NCI-H146 (cell line): Measurements from ENCODE around the gene SETD3.
"Not testable (repeated sequence)": the region's sequence is repeated elsewhere in the genome, so short reads cannot be mapped to it uniquely, and the experiment has no call there.

Experiments used
- DNase-seq: peaks from one replicate; lab custom pipeline; 2025; lab: John Stamatoyannopoulos, UW

Gene SETD3

DNA sequence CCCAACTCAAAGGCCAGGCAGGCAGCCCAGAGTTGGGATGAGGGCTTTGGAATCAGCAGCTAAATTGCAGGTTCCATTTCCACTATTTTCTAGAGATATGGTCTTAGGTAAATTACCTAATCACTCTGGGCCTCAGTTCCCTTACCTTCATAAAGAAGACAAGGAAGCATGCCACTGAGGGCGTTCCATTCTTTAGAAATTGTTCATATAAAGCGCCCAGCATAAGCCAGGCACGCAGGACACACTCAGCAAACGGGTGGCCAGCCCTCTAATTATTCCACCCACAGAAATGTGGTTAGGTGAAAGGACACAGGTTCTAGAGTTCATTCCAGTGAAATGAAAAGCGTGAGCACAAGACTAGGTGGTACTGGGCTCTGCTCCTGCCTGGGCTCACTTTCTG is 120.8 kb downstream of the SETD3 start:
- no peak for DNase-seq

GRCh38 chr14:99357916-99358390 is 122.7 kb downstream of the SETD3 start:
- no peak for DNase-seq

GRCh38 chr14:99357151-99357915 is 123.3 kb downstream of the SETD3 start:
- DNase-seq = no peak

DNA sequence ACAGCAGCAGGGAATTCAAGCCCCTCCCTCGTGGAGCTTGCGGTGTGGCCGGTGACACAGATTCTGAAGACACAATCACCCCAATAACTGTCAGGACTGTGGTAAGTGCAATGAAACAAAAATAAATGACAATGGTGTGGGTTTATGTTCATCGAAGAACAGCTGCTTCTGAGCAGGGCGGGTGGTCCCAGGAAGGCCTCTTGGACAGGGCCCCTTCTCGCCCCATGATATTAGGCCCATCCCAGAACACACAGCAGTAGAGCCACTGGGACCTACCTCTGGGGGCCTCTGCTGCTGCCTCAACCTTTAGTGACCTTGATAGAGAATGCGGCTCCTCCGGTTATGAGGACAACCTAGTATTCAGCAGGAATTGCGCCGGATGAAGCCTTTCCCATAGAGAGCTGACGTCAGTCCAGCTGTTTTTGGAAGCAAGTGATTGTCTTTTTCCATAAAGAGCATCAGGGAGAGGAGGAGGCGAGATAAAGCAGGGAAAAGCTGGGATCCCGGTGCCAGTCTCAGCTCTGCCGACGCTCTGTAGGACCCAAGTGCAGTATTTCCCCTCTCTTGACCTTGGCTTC is 124.5 kb downstream of the SETD3 start:
- DNase-seq = no peak

GRCh38 chr14:99354166-99354875 is 126.3 kb downstream of the SETD3 start:
- DNase-seq = no peak

DNA sequence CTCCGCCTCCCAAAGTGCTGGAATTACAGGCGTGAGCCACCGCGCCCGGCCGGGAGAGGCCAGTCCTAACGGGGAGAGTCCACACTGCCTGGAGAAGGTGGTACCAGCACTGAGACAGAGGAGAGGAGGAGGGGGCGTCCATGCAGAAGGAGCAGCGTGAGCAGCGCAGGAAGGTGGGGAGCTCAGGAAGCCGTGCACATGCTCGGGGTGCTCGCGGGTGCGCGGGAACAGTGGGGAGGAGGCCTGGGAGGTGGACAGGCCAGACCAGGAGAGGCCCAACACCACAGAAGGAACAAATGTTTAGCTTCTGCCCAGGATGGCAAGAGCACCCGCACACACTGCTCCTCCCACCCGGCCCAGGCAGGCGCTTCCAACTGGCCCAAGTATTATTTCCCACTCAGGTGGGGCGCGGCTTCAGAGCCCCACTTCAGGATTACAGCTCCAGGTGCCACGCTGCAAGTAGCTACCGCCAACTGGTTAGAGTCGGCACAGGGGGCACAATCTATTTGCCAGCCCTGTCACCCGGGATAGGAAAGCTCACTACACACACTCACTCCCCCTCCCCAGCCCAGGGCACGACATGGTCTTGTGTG is 127.9 kb downstream of the SETD3 start:
- DNase-seq = no peak

- no peak for DNase-seq
Measured at GRCh38 chr14:99351166-99352007, 129.3 kb downstream of the SETD3 start.

DNA sequence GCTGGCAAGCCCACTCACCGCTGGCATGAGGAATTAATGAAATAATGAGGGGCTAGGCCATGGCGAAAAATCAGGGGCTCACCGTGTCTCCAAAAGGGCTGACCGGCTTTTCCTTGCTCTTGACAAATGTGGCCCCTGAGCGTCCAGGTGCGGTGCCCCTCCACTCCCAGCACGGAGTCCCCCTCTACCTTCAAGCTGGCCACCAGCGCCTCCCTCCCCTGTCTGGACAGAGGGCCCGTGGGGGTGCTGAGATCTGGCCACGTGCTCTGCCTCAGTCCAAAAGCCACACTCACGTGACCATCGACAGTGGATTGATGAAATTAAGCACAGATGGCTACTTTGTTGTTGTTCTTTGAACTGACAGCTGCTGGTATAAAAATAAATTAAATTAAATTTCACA is 129.9 kb downstream of the SETD3 start:
- no peak for DNase-seq

- no peak for DNase-seq
Measured at GRCh38 chr14:99349721-99350495, 130.8 kb downstream of the SETD3 start.

DNA sequence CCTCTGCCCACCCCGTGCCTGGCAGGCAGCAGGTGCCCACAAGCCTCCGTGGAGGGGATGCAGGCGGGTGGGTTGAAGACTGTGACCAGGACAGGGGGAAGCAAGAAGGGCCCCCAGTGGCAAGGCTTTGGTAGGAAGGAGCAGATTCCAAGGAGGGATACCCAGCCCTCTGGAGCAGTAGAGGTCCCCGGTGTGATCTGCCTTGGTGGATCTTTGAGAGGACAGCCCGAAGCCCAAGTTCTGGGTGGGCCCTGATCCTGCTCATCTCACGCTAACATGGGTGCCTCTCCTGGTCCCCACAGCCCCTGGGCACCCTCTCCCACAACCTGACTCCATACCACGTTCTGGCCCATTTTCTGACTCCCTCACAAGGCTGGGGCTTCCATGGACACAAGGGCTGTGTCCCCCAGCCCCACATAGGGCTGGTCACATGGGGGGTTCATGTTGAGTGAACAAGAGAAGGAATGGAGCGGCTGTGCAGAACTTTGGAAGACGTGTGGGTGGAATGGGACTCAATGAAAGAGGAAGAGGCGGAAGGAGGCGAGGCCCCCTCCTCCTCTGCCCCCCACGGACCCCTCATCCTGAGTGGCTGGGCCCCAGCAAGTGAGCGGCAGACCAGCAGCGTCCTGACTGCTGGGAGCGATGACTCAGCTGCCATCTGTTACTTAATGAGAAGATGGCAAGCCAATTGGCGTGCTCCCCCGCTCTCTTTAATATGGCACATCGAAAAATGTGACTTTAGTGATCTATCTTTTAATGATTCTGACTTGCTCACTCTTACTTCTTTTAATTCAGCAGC is 131.6 kb downstream of the SETD3 start:
- DNase-seq = no peak

- not testable (repeated sequence) for DNase-seq
Measured at GRCh38 chr14:99348231-99348630, 132.4 kb downstream of the SETD3 start.
